NCI-H187 treated with DMSO at 0.1 percent for 48 hours (cell line): ENCODE measurements around the gene TRAPPC8.
"Not testable (repeated sequence)": the region's sequence is repeated elsewhere in the genome, so short reads cannot be mapped to it uniquely, and the experiment has no call there.

Experiments
- DNase-seq: peaks from one replicate; lab custom pipeline; 2025; lab: John Stamatoyannopoulos, UW

Gene TRAPPC8

GRCh38 chr18:31942999-31943877 lies at the start of gene TRAPPC8:
TRAPPC8 (minus strand) TSS chr18:31943128; CDS start chr18:31942764, 364 bp downstream.
- DNase-seq = peak; percentile 87

DNA sequence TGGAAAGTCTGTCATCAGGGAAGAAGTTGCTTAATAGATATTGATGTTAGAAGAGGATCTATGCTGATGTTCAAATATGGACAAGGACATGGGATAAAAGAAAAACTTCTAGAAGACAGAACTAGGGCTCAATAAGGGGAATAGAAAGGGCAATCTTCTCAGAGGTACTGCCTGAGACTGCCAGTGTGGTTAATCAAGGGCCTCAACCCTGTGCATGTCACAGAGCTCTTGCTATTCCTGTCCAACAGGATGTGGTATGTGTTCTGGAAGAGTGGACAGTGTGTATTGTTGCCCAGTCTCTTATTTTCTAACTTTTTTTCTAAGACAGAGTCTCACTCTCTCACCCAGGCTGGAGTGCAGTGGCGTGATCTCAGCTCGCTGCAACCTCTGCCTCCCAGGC lies 47.9 kb upstream of the TRAPPC8 start:
- no peak for DNase-seq

GRCh38 chr18:31983976-31984375 lies 41.0 kb upstream of the TRAPPC8 start:
- no peak for DNase-seq

- DNase-seq = no peak
These were observed 40.1 kb upstream of the TRAPPC8 start for GRCh38 chr18:31983020-31983419.

- DNase-seq = no peak
These were observed 37.9 kb upstream of the TRAPPC8 start for GRCh38 chr18:31980863-31981262.

DNA sequence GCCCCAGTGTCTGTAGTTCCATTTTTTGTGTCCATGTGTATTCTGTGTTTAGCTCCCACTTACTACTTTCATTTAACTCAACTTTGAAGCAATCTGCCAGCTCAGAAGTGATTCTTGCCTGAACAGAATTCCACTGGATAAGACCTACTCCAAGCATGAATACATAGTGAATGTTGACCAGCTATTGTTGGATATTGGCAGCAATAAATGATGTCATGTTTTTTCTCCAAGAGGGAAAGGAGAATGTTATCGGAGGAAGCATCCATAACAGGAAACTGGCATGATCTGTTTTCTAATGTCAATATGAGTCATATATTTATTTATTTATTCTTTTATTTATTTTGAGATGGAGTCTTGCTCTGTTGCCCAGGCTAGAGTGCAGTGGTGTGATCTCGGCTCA lies 36.8 kb upstream of the TRAPPC8 start:
- no peak for DNase-seq

GRCh38 chr18:31978616-31979015 lies 35.7 kb upstream of the TRAPPC8 start:
- no peak for DNase-seq

GRCh38 chr18:31977270-31977872 lies 34.4 kb upstream of the TRAPPC8 start:
- no peak for DNase-seq

DNA sequence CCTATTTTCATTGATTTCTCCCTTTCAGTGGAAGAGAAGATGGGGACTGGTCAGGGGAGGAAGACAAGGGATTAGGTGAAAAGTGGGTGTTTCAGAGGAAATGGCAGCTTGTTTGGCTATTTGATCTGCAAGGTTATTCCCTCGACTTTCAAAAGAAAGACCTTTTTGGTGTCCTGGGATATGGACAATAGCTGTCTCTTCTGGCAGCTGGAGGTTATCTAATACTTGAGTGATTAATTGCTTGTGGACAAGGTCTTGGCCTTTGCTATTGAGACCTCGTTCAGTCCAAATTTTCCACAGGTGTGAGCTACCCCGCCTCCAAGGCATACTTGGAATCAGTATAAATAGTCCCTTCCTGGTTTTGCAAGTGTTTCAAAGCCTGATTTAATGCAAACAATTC lies 33.3 kb upstream of the TRAPPC8 start:
- DNase-seq = no peak

GRCh38 chr18:31973929-31974546 lies 31.1 kb upstream of the TRAPPC8 start:
- no peak for DNase-seq

- no peak for DNase-seq
These were observed 27.7 kb upstream of the TRAPPC8 start for GRCh38 chr18:31970617-31971016.

DNA sequence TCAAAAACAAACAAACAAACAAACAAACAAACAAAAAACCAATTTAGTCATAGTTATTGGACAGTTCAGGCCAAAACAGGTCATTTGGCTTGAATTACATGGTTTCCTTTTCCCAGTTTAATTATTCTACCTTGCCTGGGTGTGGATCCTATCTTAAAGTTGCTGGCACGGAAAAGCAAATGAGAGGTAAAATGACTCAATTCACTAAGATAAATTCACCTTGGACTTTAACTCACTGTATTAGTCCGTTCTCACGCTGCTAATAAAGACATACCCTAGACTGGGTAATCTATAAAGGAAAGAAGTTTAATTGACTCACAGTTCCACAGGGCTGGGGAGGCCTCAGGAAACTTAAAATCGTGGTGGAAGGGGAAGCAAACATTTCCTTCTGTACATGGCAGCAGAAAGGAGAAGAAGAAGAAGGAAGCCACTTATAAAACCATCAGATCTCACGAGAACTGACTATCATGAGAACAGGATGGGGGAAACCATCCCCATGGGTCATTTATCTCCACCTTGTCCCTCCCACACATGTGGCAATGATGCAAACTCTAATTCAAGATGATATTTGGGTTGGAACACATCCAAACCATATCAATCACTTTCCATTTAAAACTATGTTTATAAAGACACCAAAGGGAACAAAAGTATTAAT lies 22.5 kb upstream of the TRAPPC8 start:
- DNase-seq = no peak

- no peak for DNase-seq
These were observed 14.8 kb upstream of the TRAPPC8 start for GRCh38 chr18:31957728-31958127.

- no peak for DNase-seq
These were observed 11.4 kb upstream of the TRAPPC8 start for GRCh38 chr18:31954349-31954748.

DNA sequence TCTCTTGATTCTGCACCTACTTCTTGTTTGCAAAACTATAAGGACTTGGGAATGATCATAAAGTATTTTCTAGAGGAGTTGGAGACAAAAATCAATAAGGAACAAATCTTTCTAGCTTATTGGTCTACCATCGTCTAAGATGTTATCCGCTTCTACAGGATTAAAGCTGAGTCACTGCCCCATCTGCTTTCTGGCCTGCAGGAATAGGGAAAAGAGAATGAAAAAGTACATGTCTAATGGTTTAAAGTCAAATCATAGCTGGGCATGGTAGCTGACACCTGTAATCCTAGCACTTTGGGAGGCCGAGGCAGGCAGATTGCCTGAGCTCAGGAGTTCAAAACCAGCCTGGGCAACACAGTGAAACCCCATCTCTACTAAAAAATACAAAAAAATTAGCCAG lies 10.8 kb upstream of the TRAPPC8 start:
- not testable (repeated sequence) for DNase-seq

DNA sequence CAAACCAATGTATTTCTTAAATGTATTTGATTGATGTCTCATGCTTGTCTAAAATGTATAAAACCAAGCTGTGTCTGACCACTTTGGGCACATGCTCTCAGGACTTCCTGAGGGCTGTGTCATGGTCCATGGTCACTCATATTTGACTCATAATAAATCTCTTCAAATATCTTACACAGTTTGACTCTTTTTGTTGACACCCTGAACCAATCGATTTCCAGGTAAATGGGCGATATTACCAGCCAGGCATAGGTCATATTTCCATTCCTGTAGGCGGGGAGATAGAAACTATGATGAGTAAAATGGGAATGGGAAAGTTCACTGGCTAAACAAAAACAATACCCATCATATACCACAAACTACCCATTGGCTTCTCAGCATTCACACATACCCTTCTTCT lies 9.3 kb upstream of the TRAPPC8 start:
- no peak for DNase-seq

DNA sequence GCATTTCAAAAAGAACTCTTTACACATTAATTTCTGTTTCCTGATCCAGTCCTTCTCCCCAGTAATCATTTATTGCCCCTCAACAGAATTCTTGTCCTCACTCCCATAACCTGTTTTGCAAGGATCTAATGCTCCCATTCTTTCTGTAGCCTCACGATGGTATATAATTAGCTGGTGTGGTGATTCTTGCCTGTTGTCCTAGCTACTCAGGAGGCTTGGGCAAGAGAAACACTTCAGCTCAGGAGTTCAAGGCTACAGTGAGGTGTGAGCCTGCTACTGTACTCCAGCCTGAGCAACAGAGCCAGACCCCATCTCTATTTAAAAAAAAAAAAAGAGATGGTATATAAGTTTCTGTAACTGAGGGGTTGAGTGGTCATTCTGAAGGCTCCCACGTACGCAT lies 7.7 kb upstream of the TRAPPC8 start:
- no peak for DNase-seq

- not testable (repeated sequence) for DNase-seq
These were observed 5.4 kb upstream of the TRAPPC8 start for GRCh38 chr18:31948349-31948748.

DNA sequence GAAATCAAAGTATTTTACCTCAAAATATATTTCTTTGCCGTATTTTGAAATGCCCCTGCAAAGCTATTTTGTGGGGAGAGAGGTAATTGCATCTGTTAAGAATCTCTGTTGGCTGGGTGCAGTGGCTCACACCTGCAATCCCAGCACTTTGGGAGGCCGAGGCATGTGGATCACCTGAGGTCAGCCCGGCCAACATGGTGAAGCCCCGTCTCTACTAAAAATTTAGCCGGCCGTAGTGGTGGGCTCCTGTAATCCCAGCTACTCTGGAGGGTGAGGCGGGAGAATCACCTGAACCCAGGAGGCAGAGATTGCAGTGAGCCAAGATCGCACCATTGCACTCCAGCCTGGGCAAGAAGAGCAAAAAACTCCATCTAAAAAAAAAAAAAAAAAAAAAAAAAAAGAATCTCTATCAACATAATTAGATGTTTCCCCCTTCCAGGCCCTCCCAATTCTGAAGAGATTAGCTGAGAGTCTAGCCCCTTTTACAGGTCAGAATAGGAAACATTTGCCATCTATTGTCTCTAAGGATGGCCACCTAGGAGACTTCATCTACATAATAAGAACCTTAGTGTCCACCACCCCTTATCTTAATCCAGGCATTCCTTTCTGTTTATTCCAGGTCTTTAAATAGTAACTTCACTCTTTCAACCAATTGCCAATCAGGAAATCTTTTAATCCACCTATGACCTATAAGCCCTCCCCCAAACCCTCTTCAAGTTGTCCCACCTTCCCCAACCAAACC lies 3.5 kb upstream of the TRAPPC8 start:
- no peak for DNase-seq

DNA sequence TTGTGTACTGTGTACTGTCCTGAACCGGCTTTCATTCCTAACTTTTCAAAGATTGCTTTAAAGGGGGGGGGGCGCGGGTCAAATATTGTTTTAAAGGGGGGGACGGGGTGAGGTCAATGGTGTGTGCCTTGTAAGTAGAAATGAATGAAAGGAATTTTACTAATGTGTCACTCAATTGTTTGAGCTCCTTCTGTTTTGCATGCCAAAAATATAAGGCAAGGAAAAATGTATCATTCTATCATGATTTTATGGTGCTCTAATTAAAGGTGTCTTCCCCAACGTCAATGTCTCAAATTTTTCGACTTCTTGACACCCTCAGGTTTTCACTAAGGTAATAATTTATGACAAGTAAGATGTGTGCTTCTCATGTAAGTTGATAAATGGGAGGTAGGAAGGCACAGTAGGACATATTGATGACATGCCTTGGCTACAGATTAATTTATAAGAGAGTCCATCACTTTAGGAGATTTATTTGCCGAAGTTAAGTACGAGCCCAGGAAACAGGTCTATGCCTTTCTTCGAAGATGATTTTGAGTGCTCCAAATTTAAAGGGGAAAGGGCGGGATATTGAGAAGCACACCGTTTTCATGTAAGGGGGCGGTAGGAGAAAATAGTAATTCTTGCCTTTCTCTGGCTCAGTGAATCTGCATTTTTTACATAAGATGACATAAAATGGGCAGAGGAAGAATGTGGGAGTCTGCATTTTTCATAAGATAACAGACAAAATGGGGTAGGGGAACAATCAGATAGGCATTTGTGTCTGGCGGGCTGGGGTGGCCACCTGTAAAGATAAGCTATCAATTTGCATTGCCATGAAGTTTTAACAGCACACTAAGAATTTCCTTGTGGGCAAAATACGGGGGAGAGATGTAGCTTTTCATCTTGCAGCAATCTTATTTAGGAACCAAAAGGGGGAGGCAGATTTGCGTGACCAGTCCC lies 1.2 kb upstream of the TRAPPC8 start:
- no peak for DNase-seq
